B cell (primary cell): ENCODE data around the gene LIMK2.
A peak's percentile ranks its signal among the peaks of the same experiment; 100 is the strongest.

Experiments used
- EZH2 ChIP-seq: IDR thresholded peaks from 2 replicates; pipeline ENCODE4 v1.6.1; 2012; ENCODE audit warnings: borderline replicate concordance, low read depth, mild to moderate bottlenecking, moderate library complexity, low read length; ENCODE audit not compliant: insufficient read depth, poor library complexity, severe bottlenecking
- TF ChIP-seq, protein P1 (sequence below): fragments of 200-600 bp; IDR thresholded peaks from one replicate; pipeline ENCODE4 v1.8.0; 2022; ENCODE audit warnings: antibody characterized with exemption, mild to moderate bottlenecking

DNA sequence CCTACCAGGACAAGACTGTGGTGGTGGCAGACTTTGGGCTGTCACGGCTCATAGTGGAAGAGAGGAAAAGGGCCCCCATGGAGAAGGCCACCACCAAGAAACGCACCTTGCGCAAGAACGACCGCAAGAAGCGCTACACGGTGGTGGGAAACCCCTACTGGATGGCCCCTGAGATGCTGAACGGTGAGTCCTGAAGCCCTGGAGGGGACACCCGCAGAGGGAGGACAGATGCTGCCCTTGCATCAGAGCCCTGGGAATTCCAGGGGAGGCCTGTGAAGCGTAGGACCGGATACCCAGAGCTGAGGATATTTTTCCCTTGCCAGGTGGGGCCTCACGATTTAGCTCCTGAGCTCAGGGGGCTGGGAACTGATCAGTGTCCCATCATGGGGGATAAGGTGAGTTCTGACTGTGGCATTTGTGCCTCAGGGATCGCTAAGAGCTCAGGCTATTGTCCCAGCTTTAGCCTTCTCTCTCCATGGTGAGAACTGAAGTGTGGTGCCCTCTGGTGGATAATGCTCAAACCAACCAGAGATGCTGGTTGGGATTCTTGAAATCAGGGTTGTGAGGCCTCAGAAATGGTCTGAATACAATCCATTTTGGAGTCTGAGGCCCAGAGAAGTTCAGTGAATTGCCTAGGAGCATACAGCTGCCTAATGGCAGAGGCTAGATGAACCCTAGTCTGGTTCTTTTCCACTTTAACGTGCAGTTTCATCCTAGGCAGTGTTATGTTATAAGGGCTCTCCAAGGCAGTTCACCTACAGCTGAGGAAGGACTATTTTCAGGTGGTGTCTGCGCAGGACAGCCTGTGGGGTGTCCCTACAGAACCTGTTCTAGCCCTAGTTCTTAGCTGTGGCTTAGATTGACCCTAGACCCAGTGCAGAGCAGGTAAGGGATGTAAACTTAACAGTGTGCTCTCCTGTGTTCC, 60.7 kb downstream of the LIMK2 start:
- TF ChIP-seq, protein P1, sequence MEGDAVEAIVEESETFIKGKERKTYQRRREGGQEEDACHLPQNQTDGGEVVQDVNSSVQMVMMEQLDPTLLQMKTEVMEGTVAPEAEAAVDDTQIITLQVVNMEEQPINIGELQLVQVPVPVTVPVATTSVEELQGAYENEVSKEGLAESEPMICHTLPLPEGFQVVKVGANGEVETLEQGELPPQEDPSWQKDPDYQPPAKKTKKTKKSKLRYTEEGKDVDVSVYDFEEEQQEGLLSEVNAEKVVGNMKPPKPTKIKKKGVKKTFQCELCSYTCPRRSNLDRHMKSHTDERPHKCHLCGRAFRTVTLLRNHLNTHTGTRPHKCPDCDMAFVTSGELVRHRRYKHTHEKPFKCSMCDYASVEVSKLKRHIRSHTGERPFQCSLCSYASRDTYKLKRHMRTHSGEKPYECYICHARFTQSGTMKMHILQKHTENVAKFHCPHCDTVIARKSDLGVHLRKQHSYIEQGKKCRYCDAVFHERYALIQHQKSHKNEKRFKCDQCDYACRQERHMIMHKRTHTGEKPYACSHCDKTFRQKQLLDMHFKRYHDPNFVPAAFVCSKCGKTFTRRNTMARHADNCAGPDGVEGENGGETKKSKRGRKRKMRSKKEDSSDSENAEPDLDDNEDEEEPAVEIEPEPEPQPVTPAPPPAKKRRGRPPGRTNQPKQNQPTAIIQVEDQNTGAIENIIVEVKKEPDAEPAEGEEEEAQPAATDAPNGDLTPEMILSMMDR, result peak; percentile 72
- no peak for TF ChIP-seq EZH2
